GM23338 (cell line): ENCODE data around the gene RELL1. TPM values are rescaled to one million over a fixed set of nuclear protein-coding genes. Genes with fewer than 3 reads are reported as not detected.
A peak's percentile ranks its signal among the peaks of the same experiment; 100 is the strongest.

Source experiments
- ATAC-seq: fragments of 200-7000 bp; cut with Tn5 transposase; 3 replicates; pipeline ENCODE4 v1.9.1; 2020
- DNase-seq: peaks from one replicate; pipeline ENCODE4 v3.0.0-alpha.2; 2015; ENCODE audit warnings: low spot score
- H2AFZ ChIP-seq: fragments of 200-600 bp; sonication (generic); 2 replicates; pipeline ENCODE4 v1.8.0; 2016; ENCODE audit warnings: antibody characterized with exemption, mild to moderate bottlenecking, moderate library complexity
- H3F3A ChIP-seq: fragments of 200-600 bp; sonication (generic); replicated peaks from 2 replicates; pipeline ENCODE4 v1.8.0; 2017; ENCODE audit warnings: antibody characterized with exemption, mixed run types, low read depth
- H3K27ac ChIP-seq: fragments of 200-600 bp; sonication (generic); 2 replicates; pipeline ENCODE4 v1.6.1; 2016; ENCODE audit warnings: low read depth
- H3K27me3 ChIP-seq: fragments of 200-600 bp; sonication (generic); 2 replicates; pipeline ENCODE4 v1.8.0; 2016; ENCODE audit warnings: mild to moderate bottlenecking, mixed run types, moderate library complexity; ENCODE audit not compliant: insufficient read depth
- H3K36me3 ChIP-seq: fragments of 200-600 bp; sonication (generic); 2 replicates; pipeline ENCODE4 v1.8.0; 2016; ENCODE audit warnings: mild to moderate bottlenecking; ENCODE audit not compliant: insufficient read depth
- H3K4me1 ChIP-seq: fragments of 200-600 bp; sonication (generic); 2 replicates; pipeline ENCODE4 v1.8.0; 2016; ENCODE audit warnings: mild to moderate bottlenecking, moderate library complexity; ENCODE audit not compliant: insufficient read depth
- H3K4me2 ChIP-seq: fragments of 200-600 bp; sonication (generic); 2 replicates; pipeline ENCODE4 v1.7.1; 2017; ENCODE audit warnings: mixed run types
- H3K4me3 ChIP-seq: fragments of 200-600 bp; sonication (generic); 2 replicates; pipeline ENCODE4 v1.6.1; 2016; ENCODE audit warnings: mixed run types
- H3K79me2 ChIP-seq: fragments of 200-600 bp; sonication (generic); replicated peaks from 2 replicates; pipeline ENCODE4 v1.8.0; 2017; ENCODE audit warnings: mild to moderate bottlenecking; ENCODE audit not compliant: insufficient read depth
- H3K9me2 ChIP-seq: fragments of 200-600 bp; sonication (generic); 2 replicates; pipeline ENCODE4 v1.8.0; 2017; ENCODE audit not compliant: insufficient read depth
- H4K20me1 ChIP-seq: fragments of 200-600 bp; sonication (generic); replicated peaks from 2 replicates; pipeline ENCODE4 v1.8.0; 2017; ENCODE audit warnings: mild to moderate bottlenecking; ENCODE audit not compliant: insufficient read depth
- H3K27ac Mint-ChIP-seq: 2 replicates; pipeline ENCODE4 v1.8.0; 2020; ENCODE audit warnings: inconsistent platforms, mild to moderate bottlenecking, moderate library complexity, mixed read lengths
- H3K27me3 Mint-ChIP-seq: 3 replicates; pipeline ENCODE4 v1.8.0; 2022; ENCODE audit warnings: low read depth, mild to moderate bottlenecking, moderate library complexity, mixed read lengths, inconsistent platforms; ENCODE audit not compliant: insufficient read depth, poor library complexity
- H3K36me3 Mint-ChIP-seq: 3 replicates; pipeline ENCODE4 v1.8.0; 2021; ENCODE audit warnings: low read depth, mild to moderate bottlenecking, inconsistent platforms, moderate library complexity, mixed read lengths
- H3K4me1 Mint-ChIP-seq: 3 replicates; pipeline ENCODE4 v1.8.0; 2020; ENCODE audit warnings: mild to moderate bottlenecking, inconsistent platforms, mixed read lengths
- H3K4me3 Mint-ChIP-seq: 3 replicates; pipeline ENCODE4 v1.8.0; 2021; ENCODE audit warnings: moderate library complexity, mild to moderate bottlenecking, inconsistent platforms, mixed read lengths
- H3K9me3 Mint-ChIP-seq: 3 replicates; pipeline ENCODE4 v1.8.0; 2020; ENCODE audit warnings: moderate library complexity, mild to moderate bottlenecking, inconsistent platforms, mixed read lengths
- CREB1 ChIP-seq: fragments of 250-450 bp; sonication (Bioruptor Pico); IDR thresholded peaks from 2 replicates; pipeline ENCODE4 v1.5.0; 2020; ENCODE audit warnings: low read depth, mild to moderate bottlenecking, moderate library complexity
- EZH2 ChIP-seq: fragments of 200-600 bp; sonication (generic); IDR thresholded peaks from one replicate; pipeline ENCODE4 v1.8.0; 2017; ENCODE audit warnings: antibody characterized with exemption, mild to moderate bottlenecking, low read depth; ENCODE audit not compliant: unreplicated experiment
- EZH2phosphoT487 ChIP-seq: fragments of 200-600 bp; sonication (generic); IDR thresholded peaks from one replicate; pipeline ENCODE4 v1.8.1; 2018; ENCODE audit warnings: antibody characterized with exemption; ENCODE audit not compliant: unreplicated experiment
- ZNF114 ChIP-seq: fragments of 250-450 bp; sonication (Bioruptor Pico); IDR thresholded peaks from 2 replicates; pipeline ENCODE4 v1.5.0; 2020; ENCODE audit warnings: mild to moderate bottlenecking, moderate library complexity
- ZNF331 ChIP-seq: fragments of 250-450 bp; sonication (Bioruptor Pico); IDR thresholded peaks from 2 replicates; pipeline ENCODE4 v1.5.0; 2020; ENCODE audit warnings: low read depth, mild to moderate bottlenecking, moderate library complexity
- polyA plus RNA-seq: library from polyadenylated mRNA; unstranded; fragments of >200 nt; fragmentation: Nextera tagmentation; extraction: Ambion mirVana; gene quantifications from 2 replicates; pipeline ENCODE4 v1.2.1, GENCODE V29; 2016
- total RNA-seq: library from RNA; depleted of rRNA; stranded (reverse); fragments of >200 nt; shearing (Covaris generic); gene quantifications from 2 replicates; pipeline ENCODE4 v1.2.3, GENCODE V29; 2014
- TF ChIP-seq, protein P1 (sequence below): IDR thresholded peaks from 2 replicates; pipeline ENCODE4 v1.6.1; 2016; ENCODE audit warnings: antibody characterized with exemption
- TF ChIP-seq, protein P2 (sequence below): fragments of 250-450 bp; sonication (Bioruptor Pico); IDR thresholded peaks from 2 replicates; pipeline ENCODE4 v1.5.0; 2020; ENCODE audit warnings: mild to moderate bottlenecking, moderate library complexity
- TF ChIP-seq, protein P3 (sequence below): IDR thresholded peaks from one replicate; pipeline ENCODE4 v1.6.1; 2018; ENCODE audit warnings: antibody characterized with exemption; ENCODE audit not compliant: unreplicated experiment

RELL1 gene
- total and polyA plus RNA-seq, 2 experiments from 2014 or later, result 2.8 to 28.5 TPM

DNA sequence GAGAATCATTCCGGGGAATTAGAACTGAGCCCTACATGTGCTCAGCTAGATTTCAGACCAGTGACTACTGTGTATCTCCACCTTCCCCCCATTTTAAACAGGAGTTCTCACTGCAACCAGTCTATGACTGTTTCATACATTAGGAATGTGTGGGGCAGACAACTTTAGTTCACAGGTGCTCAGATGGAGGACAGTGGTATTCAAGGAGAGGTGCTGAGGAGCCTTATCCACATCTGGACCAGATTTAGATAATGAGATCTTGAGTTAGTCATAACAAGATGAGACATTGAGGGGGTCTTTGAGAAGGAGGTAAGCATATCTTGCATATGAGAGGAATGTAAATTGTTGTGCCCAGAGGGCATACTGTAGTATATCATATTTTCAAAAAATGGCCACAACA is 32.8 kb upstream of the RELL1 start:
- no peak overlapping the region for H3K4me3 Mint-ChIP-seq
- H3K27me3 Mint-ChIP-seq, result peaks cover 5% of the 10 kb centered on the region
- no peaks in the 10 kb centered on the region for H3F3A ChIP-seq
- TF ChIP-seq, protein P1, sequence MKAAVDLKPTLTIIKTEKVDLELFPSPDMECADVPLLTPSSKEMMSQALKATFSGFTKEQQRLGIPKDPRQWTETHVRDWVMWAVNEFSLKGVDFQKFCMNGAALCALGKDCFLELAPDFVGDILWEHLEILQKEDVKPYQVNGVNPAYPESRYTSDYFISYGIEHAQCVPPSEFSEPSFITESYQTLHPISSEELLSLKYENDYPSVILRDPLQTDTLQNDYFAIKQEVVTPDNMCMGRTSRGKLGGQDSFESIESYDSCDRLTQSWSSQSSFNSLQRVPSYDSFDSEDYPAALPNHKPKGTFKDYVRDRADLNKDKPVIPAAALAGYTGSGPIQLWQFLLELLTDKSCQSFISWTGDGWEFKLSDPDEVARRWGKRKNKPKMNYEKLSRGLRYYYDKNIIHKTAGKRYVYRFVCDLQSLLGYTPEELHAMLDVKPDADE, result no peak
- TF ChIP-seq, protein P2, sequence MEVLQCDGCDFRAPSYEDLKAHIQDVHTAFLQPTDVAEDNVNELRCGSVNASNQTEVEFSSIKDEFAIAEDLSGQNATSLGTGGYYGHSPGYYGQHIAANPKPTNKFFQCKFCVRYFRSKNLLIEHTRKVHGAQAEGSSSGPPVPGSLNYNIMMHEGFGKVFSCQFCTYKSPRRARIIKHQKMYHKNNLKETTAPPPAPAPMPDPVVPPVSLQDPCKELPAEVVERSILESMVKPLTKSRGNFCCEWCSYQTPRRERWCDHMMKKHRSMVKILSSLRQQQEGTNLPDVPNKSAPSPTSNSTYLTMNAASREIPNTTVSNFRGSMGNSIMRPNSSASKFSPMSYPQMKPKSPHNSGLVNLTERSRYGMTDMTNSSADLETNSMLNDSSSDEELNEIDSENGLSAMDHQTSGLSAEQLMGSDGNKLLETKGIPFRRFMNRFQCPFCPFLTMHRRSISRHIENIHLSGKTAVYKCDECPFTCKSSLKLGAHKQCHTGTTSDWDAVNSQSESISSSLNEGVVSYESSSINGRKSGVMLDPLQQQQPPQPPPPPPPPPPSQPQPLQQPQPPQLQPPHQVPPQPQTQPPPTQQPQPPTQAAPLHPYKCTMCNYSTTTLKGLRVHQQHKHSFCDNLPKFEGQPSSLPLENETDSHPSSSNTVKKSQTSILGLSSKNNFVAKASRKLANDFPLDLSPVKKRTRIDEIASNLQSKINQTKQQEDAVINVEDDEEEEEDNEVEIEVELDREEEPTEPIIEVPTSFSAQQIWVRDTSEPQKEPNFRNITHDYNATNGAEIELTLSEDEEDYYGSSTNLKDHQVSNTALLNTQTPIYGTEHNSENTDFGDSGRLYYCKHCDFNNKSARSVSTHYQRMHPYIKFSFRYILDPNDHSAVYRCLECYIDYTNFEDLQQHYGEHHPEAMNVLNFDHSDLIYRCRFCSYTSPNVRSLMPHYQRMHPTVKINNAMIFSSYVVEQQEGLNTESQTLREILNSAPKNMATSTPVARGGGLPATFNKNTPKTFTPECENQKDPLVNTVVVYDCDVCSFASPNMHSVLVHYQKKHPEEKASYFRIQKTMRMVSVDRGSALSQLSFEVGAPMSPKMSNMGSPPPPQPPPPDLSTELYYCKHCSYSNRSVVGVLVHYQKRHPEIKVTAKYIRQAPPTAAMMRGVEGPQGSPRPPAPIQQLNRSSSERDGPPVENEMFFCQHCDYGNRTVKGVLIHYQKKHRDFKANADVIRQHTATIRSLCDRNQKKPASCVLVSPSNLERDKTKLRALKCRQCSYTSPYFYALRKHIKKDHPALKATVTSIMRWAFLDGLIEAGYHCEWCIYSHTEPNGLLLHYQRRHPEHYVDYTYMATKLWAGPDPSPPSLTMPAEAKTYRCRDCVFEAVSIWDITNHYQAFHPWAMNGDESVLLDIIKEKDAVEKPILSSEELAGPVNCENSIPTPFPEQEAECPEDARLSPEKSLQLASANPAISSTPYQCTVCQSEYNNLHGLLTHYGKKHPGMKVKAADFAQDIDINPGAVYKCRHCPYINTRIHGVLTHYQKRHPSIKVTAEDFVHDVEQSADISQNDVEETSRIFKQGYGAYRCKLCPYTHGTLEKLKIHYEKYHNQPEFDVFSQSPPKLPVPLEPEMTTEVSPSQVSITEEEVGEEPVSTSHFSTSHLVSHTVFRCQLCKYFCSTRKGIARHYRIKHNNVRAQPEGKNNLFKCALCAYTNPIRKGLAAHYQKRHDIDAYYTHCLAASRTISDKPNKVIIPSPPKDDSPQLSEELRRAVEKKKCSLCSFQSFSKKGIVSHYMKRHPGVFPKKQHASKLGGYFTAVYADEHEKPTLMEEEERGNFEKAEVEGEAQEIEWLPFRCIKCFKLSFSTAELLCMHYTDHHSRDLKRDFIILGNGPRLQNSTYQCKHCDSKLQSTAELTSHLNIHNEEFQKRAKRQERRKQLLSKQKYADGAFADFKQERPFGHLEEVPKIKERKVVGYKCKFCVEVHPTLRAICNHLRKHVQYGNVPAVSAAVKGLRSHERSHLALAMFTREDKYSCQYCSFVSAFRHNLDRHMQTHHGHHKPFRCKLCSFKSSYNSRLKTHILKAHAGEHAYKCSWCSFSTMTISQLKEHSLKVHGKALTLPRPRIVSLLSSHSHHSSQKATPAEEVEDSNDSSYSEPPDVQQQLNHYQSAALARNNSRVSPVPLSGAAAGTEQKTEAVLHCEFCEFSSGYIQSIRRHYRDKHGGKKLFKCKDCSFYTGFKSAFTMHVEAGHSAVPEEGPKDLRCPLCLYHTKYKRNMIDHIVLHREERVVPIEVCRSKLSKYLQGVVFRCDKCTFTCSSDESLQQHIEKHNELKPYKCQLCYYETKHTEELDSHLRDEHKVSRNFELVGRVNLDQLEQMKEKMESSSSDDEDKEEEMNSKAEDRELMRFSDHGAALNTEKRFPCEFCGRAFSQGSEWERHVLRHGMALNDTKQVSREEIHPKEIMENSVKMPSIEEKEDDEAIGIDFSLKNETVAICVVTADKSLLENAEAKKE, result no peak
- TF ChIP-seq EZH2phosphoT487 (no peak), ZNF114 (CRISPR knock-in tag) (no peak), EZH2 (no peak), CREB1 (no peak), ZNF331 (no peak)
- TF ChIP-seq, protein P3, sequence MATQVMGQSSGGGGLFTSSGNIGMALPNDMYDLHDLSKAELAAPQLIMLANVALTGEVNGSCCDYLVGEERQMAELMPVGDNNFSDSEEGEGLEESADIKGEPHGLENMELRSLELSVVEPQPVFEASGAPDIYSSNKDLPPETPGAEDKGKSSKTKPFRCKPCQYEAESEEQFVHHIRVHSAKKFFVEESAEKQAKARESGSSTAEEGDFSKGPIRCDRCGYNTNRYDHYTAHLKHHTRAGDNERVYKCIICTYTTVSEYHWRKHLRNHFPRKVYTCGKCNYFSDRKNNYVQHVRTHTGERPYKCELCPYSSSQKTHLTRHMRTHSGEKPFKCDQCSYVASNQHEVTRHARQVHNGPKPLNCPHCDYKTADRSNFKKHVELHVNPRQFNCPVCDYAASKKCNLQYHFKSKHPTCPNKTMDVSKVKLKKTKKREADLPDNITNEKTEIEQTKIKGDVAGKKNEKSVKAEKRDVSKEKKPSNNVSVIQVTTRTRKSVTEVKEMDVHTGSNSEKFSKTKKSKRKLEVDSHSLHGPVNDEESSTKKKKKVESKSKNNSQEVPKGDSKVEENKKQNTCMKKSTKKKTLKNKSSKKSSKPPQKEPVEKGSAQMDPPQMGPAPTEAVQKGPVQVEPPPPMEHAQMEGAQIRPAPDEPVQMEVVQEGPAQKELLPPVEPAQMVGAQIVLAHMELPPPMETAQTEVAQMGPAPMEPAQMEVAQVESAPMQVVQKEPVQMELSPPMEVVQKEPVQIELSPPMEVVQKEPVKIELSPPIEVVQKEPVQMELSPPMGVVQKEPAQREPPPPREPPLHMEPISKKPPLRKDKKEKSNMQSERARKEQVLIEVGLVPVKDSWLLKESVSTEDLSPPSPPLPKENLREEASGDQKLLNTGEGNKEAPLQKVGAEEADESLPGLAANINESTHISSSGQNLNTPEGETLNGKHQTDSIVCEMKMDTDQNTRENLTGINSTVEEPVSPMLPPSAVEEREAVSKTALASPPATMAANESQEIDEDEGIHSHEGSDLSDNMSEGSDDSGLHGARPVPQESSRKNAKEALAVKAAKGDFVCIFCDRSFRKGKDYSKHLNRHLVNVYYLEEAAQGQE, result no peak
- H3K27ac ChIP-seq, result no peak overlapping the region
- H3K9me2 ChIP-seq, result peaks cover 2% of the 10 kb centered on the region; the same call in 1 of the 2 replicates
- H3K79me2 ChIP-seq, result no peaks in the 10 kb centered on the region
- H3K27me3 ChIP-seq, result no peaks in the 10 kb centered on the region
- DNase-seq, result no peak
- no peaks in the 10 kb centered on the region for H3K4me1 ChIP-seq
- peak overlapping the region; percentile 18; the same call in 1 of the 2 replicates for H2AFZ ChIP-seq
- H3K36me3 Mint-ChIP-seq, result no peaks in the 10 kb centered on the region
- no peaks in the 10 kb centered on the region for H3K9me3 Mint-ChIP-seq
- H3K4me3 ChIP-seq, result no peak overlapping the region
- H3K4me1 Mint-ChIP-seq, result peaks cover 5% of the 10 kb centered on the region; the same call in 1 of the 3 replicates
- no peaks in the 10 kb centered on the region for H4K20me1 ChIP-seq
- H3K27ac Mint-ChIP-seq, result no peak overlapping the region
- ATAC-seq, result no peak
- no peak overlapping the region for H3K4me2 ChIP-seq
- no peaks in the 10 kb centered on the region for H3K36me3 ChIP-seq
